Mucosa of descending colon (tissue), 3 donors: ENCODE data around the gene UMAD1. TPM values are rescaled to one million over a fixed set of nuclear protein-coding genes. Genes with fewer than 3 reads are reported as not detected.
A peak's percentile ranks its signal among the peaks of the same experiment; 100 is the strongest.

Experiments
- ATAC-seq: fragments of 200-7000 bp; cut with Tn5 transposase; one replicate; pipeline ENCODE4 v1.9.1; 2020; ENCODE audit warnings: mild to moderate bottlenecking, moderate library complexity
- DNase-seq, 3 donors: peaks; one replicate each; pipeline ENCODE4 v3.0.0-alpha.2; 2020
- H3K36me3 ChIP-seq: fragments of 200-600 bp; one replicate; pipeline ENCODE4 v1.8.0; 2021; ENCODE audit warnings: low read depth, mild to moderate bottlenecking
- H3K4me1 ChIP-seq: fragments of 200-600 bp; one replicate; pipeline ENCODE4 v1.8.0; 2021; ENCODE audit warnings: low read depth, mild to moderate bottlenecking
- H3K4me3 ChIP-seq: fragments of 200-600 bp; one replicate; pipeline ENCODE4 v1.8.0; 2021; ENCODE audit warnings: mild to moderate bottlenecking
- H3K9me3 ChIP-seq: fragments of 200-600 bp; one replicate; pipeline ENCODE4 v1.8.0; 2021; ENCODE audit warnings: mild to moderate bottlenecking
- CTCF ChIP-seq: fragments of 200-600 bp; IDR thresholded peaks from one replicate; pipeline ENCODE4 v1.8.0; 2022; ENCODE audit warnings: antibody characterized with exemption, mild to moderate bottlenecking
- intact Hi-C, 2 donors: fragments of 100-400 bp; cut with DNase I in 1 of 2; cut with micrococcal nuclease in 1 of 2; formaldehyde crosslinking; loops; one replicate each; pipeline versions ENCODE4 v1.11.0 to v1.11.1; 2022; cut with DNase I, micrococcal nuclease
- total RNA-seq, 3 donors: library from RNA; stranded (reverse); fragmentation: NEBNext Ultra II Directional in 2 of 3; extraction: Animal tissue kit (Norgen Biotek cat#: 25700) in 2 of 3; gene quantifications; one replicate each; pipeline versions ENCODE4 v1.2.1 to v1.2.4, GENCODE V29; 2021 to 2023
- donor health status: DM: no; HTN: no; CAD: no; lungs with moderate emphysema.
- donor health status: DM: no; HTN: no; CAD: no.
- donor health status: DM: no; HTN: yes; CAD: no.

The UMAD1 gene
- total RNA-seq, 3 donors from 2014 or later: 18.5 to 22.1 (median 18.6) TPM

- DNase-seq (no peak), ATAC-seq (peak; percentile 31)
- intact Hi-C loops: loop anchor here in 1 of 2 donors (10.0 kb wide), 2 partner anchors 78 to 528 kb away; no protein-coding TSS in a partner anchor
- no peaks in the 10 kb centered on the region for H3K4me1 ChIP-seq
- H3K9me3 ChIP-seq: no peaks in the 10 kb centered on the region
- no peak for TF ChIP-seq CTCF
- no peak overlapping the region for H3K4me3 ChIP-seq
- no peaks in the 10 kb centered on the region for H3K36me3 ChIP-seq
These were observed 46.4 kb downstream of the UMAD1 start for GRCh38 chr7:7686811-7687508.

GRCh38 chr7:7687800-7688199 is 47.2 kb downstream of the UMAD1 start:
- Histone ChIP-seq H3K9me3 (no peaks in the 10 kb centered on the region), H3K4me3 (no peak overlapping the region), H3K36me3 (no peaks in the 10 kb centered on the region), H3K4me1 (no peaks in the 10 kb centered on the region)
- ATAC-seq (no peak), DNase-seq (no peak)
- TF ChIP-seq CTCF: no peak
- intact Hi-C loops: loop anchor here in 1 of 2 donors (10.0 kb wide), 2 partner anchors 77 to 527 kb away; no protein-coding TSS in a partner anchor

GRCh38 chr7:7688310-7688709 is 47.8 kb downstream of the UMAD1 start:
- no peak for TF ChIP-seq CTCF
- no peaks in the 10 kb centered on the region for H3K36me3 ChIP-seq
- no peaks in the 10 kb centered on the region for H3K9me3 ChIP-seq
- H3K4me3 ChIP-seq: no peak overlapping the region
- no peaks in the 10 kb centered on the region for H3K4me1 ChIP-seq
- ATAC-seq (no peak), DNase-seq (no peak)
- intact Hi-C loops: loop anchor here in 1 of 2 donors (10.0 kb wide), 2 partner anchors 76 to 526 kb away; no protein-coding TSS in a partner anchor

GRCh38 chr7:7688956-7689355 is 48.4 kb downstream of the UMAD1 start:
- no peak overlapping the region for H3K4me3 ChIP-seq
- no peaks in the 10 kb centered on the region for H3K36me3 ChIP-seq
- DNase-seq (no peak), ATAC-seq (no peak)
- TF ChIP-seq CTCF: no peak
- no peaks in the 10 kb centered on the region for H3K9me3 ChIP-seq
- intact Hi-C loops: loop anchor here in 1 of 2 donors (10.0 kb wide), 2 partner anchors 76 to 526 kb away; no protein-coding TSS in a partner anchor
- H3K4me1 ChIP-seq: no peaks in the 10 kb centered on the region

- no peak for ATAC-seq
- TF ChIP-seq CTCF: no peak
- no peak overlapping the region for H3K4me3 ChIP-seq
- H3K36me3 ChIP-seq: no peaks in the 10 kb centered on the region
- no peaks in the 10 kb centered on the region for H3K9me3 ChIP-seq
- H3K4me1 ChIP-seq: no peaks in the 10 kb centered on the region
- no peak for DNase-seq
- intact Hi-C loops: no loop called here
These were observed 53.3 kb downstream of the UMAD1 start for GRCh38 chr7:7693881-7694280.
